Astrocyte of the spinal cord (primary cell): ENCODE measurements around the gene OPCML.
"Not testable (repeated sequence)": the region's sequence is repeated elsewhere in the genome, so short reads cannot be mapped to it uniquely, and the experiment has no call there.

ENCODE experiments used
- DNase-seq: peaks from one replicate; pipeline ENCODE4 v3.0.0; 2011; ENCODE audit warnings: low read depth, low spot score
- H3K4me3 ChIP-seq: 2 replicates; pipeline ENCODE4 v1.5.1; 2011; ENCODE audit warnings: low read depth, mild to moderate bottlenecking, low read length, moderate library complexity
- in situ Hi-C: cut with HindIII; loops from 2 replicates; pipeline ENCODE4 v1.10.0; 2017; ENCODE audit warnings: low sequenced_read_pairs
- TF ChIP-seq, protein P1 (sequence below): IDR thresholded peaks from 2 replicates; pipeline ENCODE4 v1.5.1; 2012; ENCODE audit warnings: low read depth, mild to moderate bottlenecking, low read length, inconsistent platforms

Gene OPCML

GRCh38 chr11:132379540-132379939 is 1152.8 kb downstream of the OPCML start:
- no peak for DNase-seq

GRCh38 chr11:132373405-132374143 is 1158.7 kb downstream of the OPCML start:
- no peak for DNase-seq
- TF ChIP-seq, protein P1, sequence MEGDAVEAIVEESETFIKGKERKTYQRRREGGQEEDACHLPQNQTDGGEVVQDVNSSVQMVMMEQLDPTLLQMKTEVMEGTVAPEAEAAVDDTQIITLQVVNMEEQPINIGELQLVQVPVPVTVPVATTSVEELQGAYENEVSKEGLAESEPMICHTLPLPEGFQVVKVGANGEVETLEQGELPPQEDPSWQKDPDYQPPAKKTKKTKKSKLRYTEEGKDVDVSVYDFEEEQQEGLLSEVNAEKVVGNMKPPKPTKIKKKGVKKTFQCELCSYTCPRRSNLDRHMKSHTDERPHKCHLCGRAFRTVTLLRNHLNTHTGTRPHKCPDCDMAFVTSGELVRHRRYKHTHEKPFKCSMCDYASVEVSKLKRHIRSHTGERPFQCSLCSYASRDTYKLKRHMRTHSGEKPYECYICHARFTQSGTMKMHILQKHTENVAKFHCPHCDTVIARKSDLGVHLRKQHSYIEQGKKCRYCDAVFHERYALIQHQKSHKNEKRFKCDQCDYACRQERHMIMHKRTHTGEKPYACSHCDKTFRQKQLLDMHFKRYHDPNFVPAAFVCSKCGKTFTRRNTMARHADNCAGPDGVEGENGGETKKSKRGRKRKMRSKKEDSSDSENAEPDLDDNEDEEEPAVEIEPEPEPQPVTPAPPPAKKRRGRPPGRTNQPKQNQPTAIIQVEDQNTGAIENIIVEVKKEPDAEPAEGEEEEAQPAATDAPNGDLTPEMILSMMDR = no peak
- in situ Hi-C loops = no loop called here
- H3K4me3 ChIP-seq = no peak overlapping the region

More at GRCh38 chr11:132379540-132379939, 1152.8 kb downstream of the OPCML start:
- in situ Hi-C loops = no loop called here
- no peak overlapping the region for H3K4me3 ChIP-seq
- TF ChIP-seq, protein P1 = no peak

- DNase-seq, H3K4me3 ChIP-seq, in situ Hi-C loops: not testable (repeated sequence)
These were observed 1162.2 kb downstream of the OPCML start for GRCh38 chr11:132370114-132370513.

- in situ Hi-C loops = no loop called here
- TF ChIP-seq, protein P1 = no peak
- DNase-seq = no peak
These were observed 1165.0 kb downstream of the OPCML start for GRCh38 chr11:132367293-132367692.

DNA sequence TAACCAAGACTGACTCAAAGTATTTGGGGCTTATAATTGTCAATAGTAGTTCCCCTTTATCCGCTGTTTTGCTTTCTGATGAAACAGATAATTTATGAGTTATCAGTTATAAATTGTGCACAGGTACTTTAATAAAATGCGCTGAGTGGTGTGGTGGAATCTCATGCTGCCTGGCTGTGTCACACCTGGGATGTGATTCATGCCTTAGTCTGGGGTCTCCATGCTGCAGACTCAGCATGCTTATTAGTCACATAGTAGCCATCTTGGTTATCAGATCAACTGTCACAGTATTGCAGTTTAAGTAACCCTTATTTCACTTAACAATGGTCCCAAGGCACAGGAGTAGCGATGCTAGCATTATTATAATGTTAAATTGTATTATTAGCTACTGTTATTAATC is 1166.7 kb downstream of the OPCML start:
- H3K4me3 ChIP-seq = no peak overlapping the region
- DNase-seq = no peak
- in situ Hi-C loops = no loop called here
- TF ChIP-seq, protein P1 = no peak

More at GRCh38 chr11:132367293-132367692, 1165.0 kb downstream of the OPCML start:
- no peak overlapping the region for H3K4me3 ChIP-seq
